Right lobe of liver (tissue), 4 donors: ENCODE results near the gene PFKFB3.

Experiments
- CTCF ChIP-seq, 4 donors: fragments of 200-600 bp in 3 of 4; fragments of 450-650 bp in 1 of 4; IDR thresholded peaks; one replicate each; pipeline versions ENCODE4 v1.5.1 to v1.8.0; 2016 to 2022; ENCODE audit warnings: antibody characterized with exemption in 4 of 4, mild to moderate bottlenecking in 2 of 4
- POLR2A ChIP-seq: fragments of 450-650 bp; IDR thresholded peaks from one replicate; pipeline ENCODE4 v1.6.1; 2017; ENCODE audit warnings: antibody characterized with exemption, mild to moderate bottlenecking
- donor health status: DM: no; HTN: no; CAD: no.
- donor health status: DM: no; HTN: no; CAD: no.
- donor health status: DM: no; HTN: yes; CAD: no.

- no peak for TF ChIP-seq POLR2A
- TF ChIP-seq CTCF (IDR thresholded peaks at IDR 0.05) = no peak
Measured at GRCh38 chr10:6217611-6218010, 14.9 kb downstream of the PFKFB3 start.
